RPMI7951 (cell line): ENCODE results near the gene PAPSS2. TPM values are rescaled to one million over a fixed set of nuclear protein-coding genes. Genes with fewer than 3 reads are reported as not detected.
A peak's percentile ranks its signal among the peaks of the same experiment; 100 is the strongest.
"Not testable (repeated sequence)": the region's sequence is repeated elsewhere in the genome, so short reads cannot be mapped to it uniquely, and the experiment has no call there.

Experiments used
- DNase-seq: peaks from one replicate; pipeline ENCODE4 v3.0.0-alpha.2; 2012; ENCODE audit warnings: low read depth
- total RNA-seq: library from RNA; depleted of rRNA; stranded (reverse); fragments of >200 nt; shearing (Covaris generic); gene quantifications from 2 replicates; pipeline ENCODE4 v1.2.3, GENCODE V29; 2014

PAPSS2 gene
- total RNA-seq, 1 experiment from 2014 or later, result 147 TPM

DNA sequence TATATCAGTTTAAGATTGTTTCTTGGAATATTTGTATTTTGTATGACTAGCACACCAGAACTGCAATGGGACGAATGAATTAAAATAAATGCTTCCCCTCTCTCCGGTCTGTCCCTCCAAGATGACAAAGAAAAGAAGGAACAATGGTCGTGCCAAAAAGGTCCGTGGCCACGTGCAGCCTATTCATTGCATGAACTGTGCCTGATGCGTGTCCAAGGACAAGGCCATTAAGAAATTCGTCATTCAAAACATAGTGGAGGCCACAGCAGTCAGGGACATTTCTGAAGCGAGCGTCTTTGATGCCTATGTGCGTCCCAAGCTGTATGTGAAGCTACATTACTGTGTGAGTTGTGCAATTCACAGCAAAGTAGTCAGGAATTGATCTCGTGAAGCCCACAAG, 17.2 kb upstream of the PAPSS2 start:
- no peak for DNase-seq

DNA sequence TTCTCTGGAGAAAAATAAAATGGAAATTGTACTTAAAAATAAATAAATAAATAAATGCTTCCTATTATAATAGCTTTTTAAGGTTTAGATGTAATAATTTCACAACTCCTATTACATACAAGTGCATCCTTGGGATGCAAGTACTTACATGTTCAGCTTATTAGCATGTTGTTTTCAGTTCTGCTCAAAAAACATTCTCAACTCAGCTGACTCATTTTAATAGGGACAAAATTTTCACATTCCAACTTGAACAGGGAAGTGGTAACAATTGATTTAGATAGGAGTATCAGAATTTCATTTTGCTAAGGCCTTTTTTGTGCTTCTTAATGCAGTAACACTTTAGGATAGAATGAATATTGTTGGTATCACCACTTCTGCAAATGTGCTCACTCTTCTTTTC, 16.7 kb upstream of the PAPSS2 start:
- no peak for DNase-seq

DNA sequence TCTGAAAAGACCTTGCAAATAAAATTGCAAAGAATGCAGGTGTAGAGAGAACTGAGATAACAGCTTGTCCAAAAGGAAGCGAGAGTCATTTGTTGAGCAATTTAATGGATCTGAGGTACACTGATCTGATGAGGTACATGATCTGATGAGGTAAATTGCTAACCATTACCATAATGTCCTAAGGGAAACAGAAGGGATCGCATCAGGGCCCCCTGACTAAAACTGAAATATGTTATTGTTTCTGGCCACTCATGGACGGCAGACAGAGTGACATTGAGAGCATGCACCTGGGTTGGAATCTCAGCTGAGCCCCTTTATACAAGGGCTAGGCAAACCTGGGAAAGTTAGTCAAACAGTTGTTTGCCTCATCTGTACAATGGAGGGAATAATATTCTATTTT, 15.8 kb upstream of the PAPSS2 start:
- DNase-seq, result no peak

DNA sequence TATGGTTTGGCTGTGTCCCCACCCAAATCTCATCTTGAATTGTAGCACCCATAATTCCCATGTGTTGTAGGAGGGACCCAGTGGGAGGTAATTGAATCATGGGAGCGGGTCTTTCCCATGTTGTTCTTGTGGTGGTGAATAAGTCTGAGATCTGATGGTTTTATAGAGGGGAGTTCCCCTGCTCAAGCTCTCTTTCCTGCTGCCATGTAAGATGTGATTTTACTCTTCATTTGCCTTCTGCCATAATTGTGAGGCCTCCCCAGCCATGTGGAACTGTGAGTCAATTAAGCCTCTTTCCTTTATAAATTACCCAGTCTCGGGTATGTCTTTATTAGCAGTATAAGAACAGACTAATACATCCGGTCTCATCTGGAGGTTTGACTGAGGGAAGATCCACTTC, 15.2 kb upstream of the PAPSS2 start:
- not testable (repeated sequence) for DNase-seq

DNA sequence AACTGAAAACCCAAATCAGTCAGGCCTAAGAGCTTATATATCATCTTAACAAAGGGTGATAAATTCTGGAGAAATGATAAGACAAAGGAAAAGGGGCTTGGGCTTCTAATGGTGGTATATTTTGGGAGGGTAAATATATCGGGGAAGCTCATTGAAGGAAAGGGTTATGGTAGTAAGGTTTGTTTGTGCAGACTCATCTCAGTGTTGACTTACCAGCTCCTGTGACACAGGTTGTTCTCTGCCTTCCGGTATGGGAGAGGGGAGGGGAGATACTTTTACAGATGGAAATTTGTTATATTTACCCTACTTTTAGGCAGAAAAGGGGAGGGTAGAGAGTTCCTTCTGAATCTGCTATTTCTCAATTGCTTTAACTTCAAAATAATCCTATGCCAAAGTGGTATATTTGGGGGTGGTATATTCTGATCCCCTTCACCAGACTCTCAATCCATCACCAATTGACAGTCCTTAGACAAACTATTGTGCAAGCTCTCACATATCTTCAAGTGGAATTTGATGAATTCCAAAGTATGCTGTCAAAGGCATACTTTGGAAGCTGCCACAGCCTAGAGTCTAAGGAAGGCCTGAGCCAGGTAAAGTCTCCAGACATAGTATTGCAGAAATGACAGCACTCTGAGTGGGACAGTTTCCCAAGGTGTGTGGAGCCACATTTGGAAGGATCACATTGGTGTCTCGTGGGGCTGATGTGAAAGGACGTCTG, 13.3 kb upstream of the PAPSS2 start:
- no peak for DNase-seq

DNA sequence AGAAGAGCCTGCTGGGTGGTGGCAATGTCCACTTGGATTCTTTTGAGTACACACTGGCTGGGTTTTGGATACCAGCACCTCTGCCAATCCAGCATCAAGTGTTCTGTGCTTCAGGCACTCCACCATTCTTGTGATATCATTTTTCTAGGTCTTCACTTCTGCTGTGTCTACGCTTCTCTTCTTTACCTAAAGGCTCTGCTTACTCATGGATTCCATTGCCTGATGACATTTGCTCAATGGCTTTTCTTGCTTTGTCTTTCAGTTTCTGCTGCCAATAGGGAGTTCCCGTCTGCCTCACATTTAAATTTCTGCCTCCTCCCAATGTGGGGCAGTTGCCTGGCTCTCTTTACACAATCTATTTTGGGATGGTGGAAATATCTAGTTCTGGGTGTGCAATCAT, 12.7 kb upstream of the PAPSS2 start:
- DNase-seq, result no peak

DNA sequence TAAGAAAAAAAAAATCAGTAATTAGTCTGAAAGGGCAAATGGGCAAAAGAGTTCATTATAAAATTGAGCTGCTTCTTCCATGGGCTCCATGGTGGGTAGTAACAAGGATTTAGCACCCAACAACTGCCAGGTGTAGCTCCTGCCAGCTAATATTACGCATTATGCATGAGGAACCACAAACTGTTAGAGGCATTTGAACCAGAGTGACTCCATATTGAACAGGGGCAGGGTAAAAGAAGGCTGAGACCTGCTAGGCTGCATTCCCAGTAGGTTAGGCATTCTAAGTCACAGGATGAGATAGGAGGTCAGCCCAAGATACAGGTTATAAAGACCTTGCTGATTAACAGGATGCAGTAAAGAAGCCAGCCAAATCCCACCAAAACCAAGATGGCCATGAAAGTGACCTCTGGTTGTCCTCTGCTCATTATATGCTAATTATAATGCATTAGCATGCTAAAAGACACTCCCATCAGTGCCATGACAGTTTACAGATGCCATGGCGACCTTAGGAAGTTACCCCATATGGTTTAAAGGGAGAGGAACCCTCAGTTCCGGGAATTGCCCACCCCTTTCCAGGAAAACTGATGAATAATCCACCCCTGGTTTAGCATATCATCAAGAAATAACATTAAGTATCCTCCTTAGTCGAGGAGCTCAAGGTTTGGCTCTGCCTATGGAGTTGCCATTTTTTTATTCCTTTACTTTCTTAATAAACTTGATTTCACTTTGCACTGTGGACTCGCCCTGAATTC, 8.7 kb upstream of the PAPSS2 start:
- no peak for DNase-seq

DNA sequence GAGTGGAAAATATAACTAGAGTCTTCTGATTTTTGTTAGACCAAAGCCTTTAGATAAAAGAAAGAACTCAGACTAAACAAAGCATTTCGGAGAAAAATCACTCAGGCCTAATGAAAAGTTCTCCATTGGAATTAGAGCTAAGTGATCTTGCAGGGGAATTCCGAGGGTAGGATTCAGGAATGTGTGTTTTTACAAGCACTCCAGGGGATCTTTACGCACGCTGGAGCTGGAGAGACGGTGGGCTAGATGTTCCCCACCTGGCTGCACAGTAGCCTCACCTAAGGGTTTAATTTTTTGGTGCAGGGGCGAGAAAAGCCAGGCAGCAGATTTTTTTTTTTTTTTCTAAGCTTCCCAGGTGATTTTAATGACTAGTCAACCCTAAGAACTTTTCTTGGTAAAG, 7.9 kb upstream of the PAPSS2 start:
- DNase-seq, result no peak

DNA sequence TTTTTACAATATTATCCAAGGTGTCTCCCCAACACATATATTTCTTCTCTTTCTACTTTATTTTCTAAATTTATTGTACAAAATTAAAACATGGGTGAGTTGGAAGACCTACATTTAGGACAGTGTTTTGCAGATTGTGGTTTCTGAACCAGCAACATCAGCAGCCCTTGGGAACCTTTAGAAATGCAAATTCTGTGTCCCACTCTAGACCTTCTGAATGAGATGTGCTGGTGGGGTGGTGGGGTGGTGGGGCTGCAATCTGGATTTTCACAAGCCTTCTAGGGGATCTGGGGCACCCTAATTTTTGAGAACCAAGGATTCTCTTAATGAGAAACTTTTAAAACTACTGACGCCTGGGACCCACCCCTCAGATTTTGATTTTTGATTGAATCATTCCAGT, 7.4 kb upstream of the PAPSS2 start:
- DNase-seq, result no peak

DNA sequence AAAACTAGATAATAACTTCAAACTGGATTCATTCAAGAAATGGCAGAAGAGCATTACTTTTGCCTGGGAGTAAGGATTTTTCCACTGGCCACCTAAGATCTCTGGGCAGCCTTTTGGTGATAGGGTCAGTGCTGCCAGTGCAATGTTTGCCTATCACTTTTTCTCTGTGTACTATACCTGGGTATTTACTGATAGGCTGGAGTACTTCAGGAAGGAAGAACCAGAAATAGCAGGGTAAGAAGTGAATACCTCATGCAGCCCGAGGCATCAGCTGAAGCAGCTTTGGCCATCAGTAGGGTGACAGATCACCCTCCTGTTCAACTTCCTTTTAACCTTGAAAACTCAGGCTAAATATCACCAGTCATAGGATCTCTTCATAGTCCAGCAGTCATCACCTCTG, 5.5 kb upstream of the PAPSS2 start:
- DNase-seq, result no peak

DNA sequence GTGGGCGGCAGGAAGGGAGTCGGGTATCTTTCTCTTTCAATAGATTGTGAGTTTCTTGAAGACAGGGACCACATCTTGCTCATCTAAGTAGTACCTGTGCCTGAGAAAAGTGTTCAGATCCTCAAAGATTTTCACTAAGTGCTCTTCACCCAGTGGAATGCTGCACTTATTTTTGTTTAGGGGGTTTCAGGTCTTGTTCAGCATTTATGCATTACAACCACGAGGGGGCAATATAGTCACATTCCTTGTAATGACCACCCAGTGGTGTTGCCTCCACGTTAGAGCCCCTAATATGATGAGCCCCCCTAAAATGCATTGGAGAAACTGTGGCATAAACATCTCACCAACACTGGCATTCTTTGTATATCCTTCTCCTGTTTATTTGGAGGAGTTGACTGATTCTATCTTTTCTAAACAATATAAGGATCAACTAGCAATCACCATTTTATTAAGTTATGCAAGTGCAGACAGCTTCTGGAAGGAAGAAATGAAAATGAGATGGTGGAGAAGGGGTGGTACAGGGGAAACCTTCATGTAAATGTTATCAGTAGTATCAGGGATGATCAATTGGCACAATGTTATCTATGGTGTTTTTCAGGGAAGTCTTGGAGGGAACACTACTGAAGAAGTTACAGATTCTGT, 3.1 kb upstream of the PAPSS2 start:
- peak; percentile 54 for DNase-seq

DNA sequence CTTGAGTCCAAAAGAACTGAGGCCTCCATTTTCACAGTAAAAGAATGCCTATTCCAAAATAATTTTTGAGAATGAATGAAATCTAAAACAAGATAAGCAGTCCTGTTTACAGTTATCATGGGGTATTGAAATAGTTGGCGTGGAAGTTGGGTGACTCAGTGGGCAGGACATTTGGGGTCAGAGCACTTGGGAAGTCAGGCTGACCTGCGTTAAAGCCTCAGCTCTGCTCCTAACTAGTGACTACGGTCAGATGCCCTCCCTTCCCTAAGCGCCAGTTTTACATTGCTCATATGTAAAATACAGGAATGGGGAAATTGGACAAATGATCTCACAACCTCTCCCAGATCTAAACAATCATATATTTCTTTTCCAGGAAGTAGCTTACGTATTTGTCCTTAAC, 2.3 kb upstream of the PAPSS2 start:
- peak; percentile 54 for DNase-seq

DNA sequence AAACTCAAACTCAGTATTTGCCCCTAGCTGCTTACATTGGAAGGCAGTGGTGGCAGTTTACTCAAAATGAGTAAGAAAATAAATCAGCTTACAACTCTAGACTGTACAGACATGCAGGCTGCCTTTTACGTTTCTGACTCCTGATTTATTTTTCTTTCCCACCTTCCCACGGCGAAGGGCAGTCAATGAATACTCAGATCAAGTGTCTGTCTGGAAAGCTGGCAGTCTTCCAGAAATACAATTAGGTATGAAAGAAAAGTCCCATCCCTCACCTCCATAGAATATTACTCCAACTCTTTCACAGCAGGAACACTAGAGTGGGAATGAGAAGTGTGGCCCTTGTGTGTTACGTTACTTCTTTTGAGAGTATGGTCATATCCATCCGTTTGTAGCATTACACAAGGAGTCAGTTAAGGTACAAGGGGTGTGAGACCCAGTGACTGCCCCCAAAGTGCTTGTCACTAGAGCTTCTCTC, 1.3 kb upstream of the PAPSS2 start:
- DNase-seq, result no peak

DNA sequence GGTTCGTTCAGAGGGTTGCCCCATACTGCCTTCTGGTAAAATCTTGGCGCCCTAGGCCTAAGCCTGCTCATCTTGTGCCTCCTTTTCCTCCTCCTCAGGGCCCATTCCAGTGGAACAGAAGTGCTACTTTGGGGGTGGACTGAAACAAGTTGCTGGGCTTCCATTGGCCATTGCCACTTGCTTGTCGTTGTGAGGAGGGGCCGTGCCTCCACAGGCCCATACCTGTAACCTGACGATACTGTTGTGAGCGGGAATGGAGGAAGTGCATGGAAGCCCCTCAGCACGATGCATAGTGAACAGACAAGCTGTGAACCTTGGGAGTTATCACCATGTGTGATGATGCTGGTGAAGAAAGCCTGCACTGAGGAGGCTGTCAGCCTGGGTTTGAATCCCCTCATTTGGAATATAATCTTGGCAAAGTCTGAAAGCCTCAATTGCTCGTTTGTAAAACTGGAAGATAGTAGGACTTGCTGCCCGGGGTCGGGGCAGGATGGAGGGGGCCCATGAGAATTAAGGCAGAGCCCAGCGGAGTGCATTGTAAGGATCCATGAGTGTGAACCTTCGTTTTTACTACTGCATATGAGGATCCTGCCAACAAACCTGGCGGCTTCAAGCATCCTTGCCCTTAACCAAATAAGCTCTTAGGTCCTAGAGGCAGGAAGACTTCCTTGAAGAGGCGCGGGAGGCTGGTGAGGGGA, 671 bp upstream of the PAPSS2 start:
- DNase-seq, result no peak

DNA sequence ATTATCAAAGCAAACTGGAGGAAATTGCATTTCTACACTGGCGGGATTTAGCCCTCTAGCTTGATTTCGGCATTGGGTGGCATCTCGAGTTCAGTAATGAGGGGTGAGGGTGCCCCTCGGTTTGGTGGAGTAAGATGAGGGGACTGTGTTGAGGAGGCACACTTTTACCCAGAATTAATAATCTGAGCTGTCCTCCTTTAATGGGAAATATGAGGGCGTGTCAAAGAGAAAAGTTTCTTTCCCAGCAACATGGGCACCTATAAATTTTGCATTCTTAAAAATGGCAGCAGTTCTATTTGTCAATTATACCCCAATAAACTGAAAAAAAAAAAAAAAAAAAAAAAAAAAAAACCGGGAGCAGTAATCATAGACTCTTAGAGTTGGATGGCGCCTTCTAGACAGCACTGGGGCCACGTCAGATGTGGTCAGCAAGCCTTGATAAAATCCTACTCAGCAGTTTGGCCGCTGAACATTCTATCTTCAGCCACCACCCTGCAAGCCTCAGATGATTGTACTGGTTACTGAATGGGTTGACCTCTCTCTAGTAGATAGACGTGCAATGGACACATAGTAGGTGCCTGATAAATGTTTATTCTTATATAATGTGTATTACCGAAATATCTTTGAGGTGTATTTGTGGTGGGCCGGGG, 931 bp downstream of the PAPSS2 start:
- peak; percentile 75 for DNase-seq

DNA sequence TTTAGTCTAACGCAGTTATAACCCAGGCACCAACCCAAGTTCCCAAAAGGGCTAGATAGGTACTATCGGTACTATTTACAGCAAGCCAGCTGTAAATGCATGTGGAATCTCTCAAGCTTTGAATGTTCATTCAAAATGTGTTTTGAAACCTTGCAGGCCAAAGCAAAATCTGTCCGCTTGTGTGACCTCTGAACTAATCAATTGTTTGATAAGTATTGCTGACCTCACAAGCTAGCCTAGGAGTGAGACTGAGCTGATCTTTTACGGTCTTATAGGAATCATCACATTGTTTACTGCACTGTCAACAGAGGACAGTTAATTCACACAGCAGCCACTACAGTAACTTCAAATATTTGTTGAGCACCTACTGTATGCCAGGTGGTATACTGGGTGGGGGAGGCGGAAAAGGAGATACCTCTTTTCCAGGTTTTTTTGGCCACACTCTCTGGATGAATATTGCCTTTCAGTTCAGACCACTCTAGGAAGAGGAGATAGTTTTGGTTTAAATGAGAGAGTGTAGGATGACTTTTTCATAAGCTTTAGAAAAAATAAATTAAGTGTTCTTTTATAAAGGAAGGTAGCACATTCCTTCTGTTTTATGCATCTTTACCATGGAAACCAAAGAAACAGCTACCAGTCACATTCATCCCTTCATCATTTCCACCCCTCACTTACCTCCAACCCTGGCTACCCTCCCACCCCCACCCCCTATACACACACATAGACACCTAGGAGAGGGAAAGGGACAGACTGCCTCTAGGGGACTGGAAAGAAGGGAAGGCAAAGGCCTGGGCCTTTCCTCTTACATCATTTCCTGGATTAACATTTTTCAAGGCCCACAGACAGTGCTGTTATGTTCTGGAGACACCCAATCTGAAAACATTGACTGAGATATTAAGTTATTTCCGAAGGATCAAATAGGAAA, 2.4 kb downstream of the PAPSS2 start:
- no peak for DNase-seq

DNA sequence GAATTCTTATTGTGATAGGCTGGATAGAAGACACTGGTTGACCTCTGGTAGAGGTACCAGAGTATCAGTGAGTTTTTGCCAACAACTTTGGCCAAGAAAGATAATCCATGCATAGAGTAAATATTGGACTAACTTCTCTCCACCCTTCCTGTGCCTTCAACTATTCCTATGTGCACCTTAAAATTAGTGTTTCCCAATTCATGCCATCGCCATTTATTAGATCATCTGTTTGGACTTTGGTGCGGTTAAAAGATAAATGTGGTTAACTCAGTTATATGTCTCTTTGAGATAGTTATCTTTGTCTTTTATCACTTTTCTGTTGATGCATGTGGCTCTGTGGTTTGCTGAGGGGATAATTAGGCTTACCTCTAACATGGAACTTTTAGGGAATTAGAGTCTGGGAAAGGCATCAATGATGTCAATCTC, 4.6 kb downstream of the PAPSS2 start:
- no peak for DNase-seq

DNA sequence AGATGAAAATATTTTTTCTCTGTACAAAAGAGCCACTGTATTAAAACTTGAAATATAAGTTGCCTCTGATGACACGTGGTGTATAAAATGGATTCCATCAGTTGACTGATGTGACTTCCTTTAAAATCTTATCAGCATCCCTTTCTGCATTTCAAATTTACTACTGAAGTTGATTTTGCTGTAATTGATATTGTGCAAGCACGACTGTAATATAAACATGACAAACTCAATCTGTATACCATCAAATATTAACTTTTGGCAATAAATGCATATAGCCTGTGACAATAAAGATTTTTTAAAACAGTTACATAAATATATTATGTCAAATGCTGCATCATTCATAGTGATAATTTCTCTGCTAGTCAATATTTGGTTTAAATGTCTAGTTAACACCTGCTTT, 7.8 kb downstream of the PAPSS2 start:
- no peak for DNase-seq

DNA sequence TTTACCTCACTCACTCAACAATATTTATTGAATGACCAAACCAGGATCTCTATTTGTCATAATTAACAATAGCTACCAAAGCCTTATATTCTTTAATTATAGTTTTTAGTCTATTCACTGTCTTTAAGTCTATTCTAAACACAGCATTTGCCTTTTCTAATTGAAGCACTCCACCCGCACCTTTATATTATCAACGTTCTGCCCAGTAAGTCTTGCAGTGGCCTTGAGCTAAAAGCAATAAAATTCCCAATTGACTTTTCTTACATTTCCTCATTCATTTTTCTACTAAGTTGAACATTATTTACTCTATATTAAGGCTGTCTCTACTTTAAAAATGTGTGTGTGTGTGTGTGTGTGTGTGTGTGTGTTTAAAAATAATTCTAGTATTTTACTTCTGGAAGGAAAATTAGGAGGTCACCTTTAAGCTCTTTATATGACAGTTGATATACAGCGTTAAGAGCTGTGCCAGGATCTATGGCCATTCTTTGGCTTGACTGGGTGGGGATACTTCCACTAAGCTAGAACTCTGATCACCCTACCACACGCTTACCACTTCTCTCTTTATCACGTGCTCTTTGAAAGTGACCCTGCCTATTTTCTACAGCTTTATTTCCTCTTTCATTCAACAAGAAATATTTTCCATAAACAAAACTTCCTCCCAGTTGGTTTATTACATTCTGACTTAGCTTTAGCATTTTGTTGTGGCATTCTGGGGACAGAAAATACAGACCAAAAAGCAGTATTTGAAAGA, 8.8 kb downstream of the PAPSS2 start:
- no peak for DNase-seq

DNA sequence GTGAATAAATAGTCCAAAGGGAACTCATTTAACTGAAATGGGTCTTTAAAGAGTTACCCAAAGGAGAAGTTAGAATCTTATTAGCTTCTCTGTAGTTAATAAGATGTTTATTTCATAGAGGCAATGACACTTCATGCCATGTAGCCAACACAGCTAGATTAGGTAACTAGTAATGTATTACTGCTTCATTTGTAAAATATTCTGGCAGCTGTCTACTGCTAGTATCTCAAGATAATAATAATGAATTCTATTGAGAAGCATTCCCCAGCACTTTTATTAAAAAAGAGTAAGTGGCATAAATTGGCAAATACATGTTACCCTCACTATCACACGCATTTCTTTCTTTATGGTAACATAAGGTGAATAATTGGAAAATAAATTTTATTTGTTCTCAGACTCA, 10.1 kb downstream of the PAPSS2 start:
- no peak for DNase-seq
